Neutrophil (primary cell): ENCODE results near the gene FLNC.

Experiments used
- H3K27ac ChIP-seq: fragments of 200-600 bp; sonication (generic); 2 replicates; pipeline ENCODE4 v1.5.1; 2016; ENCODE audit warnings: mild to moderate bottlenecking, moderate library complexity
- H3K27me3 ChIP-seq: fragments of 200-600 bp; sonication (generic); 2 replicates; pipeline ENCODE4 v1.6.0; 2016; ENCODE audit warnings: mild to moderate bottlenecking
- H3K36me3 ChIP-seq: fragments of 200-600 bp; sonication (generic); 2 replicates; pipeline ENCODE4 v1.5.1; 2017
- H3K4me1 ChIP-seq, 2 experiments: fragments of 200-600 bp in 1 of 2; sonication (generic) in 1 of 2; 1 replicate in 1 of 2; 2 replicates in 1 of 2; pipeline versions ENCODE4 v1.5.1 to v1.6.1; 2013 to 2016; ENCODE audit warnings: low read depth in 1 of 2, low read length in 1 of 2, mild to moderate bottlenecking in 1 of 2, moderate library complexity in 1 of 2; ENCODE audit not compliant: control insufficient read depth in 1 of 2, insufficient read depth in 1 of 2
- H3K4me3 ChIP-seq, 2 experiments: fragments of 200-600 bp in 1 of 2; sonication (generic) in 1 of 2; 1 replicate in 1 of 2; 2 replicates in 1 of 2; pipeline ENCODE4 v1.5.1; 2013 to 2016; ENCODE audit warnings: low read depth in 1 of 2, low read length in 1 of 2, mild to moderate bottlenecking in 1 of 2, moderate library complexity in 1 of 2
- H3K9me3 ChIP-seq: fragments of 200-600 bp; sonication (generic); 2 replicates; pipeline ENCODE4 v1.5.1; 2016
- TF ChIP-seq, protein P1 (sequence below): fragments of 200-600 bp; sonication (generic); IDR thresholded peaks from 2 replicates; pipeline ENCODE4 v1.5.1; 2016; ENCODE audit warnings: antibody characterized with exemption

Gene FLNC

DNA sequence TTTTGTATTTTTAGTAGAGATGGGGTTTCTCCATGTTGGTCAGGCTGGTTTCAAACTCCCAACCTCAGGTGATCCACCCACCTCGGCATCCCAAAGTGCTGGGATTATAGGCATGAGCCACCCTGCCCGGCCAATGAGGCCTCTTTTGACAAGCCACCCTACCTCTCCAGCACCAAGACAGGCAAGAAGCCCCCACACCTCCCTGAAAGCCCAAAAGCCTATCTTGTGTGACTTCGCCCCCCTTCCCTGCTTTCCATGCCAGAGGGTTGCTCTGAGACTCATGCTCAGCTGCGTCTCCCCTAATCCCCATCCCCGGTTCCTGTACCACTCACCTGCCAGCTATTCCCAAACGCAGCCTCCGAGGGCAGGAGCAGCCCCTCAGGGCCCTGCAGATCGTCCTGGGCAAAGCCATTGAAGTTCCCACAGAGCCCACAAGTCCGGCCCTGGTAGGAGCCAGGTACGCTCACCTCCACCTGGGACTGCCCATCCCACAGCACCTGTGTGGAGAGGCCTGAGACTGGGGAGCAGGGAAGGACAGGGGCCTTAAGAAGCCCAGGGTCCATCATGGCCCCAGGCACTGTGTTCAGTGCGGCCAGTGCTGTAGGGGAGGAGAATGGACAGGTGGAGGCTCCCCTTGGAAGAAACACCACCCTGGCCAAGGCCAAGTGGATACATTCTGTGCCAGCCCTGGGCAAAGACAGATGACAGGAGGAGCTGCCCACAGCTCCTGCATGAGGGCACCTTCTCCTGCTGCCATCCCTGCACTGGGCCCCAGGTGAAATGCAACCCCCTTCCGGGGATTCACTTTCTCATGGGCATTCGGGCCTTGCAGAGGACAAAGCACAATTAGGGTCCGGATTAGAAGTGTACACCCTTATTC is 48.3 kb downstream of the FLNC start:
- no peak overlapping the region for H3K4me3 ChIP-seq
- no peaks in the 10 kb centered on the region for H3K36me3 ChIP-seq
- TF ChIP-seq, protein P1, sequence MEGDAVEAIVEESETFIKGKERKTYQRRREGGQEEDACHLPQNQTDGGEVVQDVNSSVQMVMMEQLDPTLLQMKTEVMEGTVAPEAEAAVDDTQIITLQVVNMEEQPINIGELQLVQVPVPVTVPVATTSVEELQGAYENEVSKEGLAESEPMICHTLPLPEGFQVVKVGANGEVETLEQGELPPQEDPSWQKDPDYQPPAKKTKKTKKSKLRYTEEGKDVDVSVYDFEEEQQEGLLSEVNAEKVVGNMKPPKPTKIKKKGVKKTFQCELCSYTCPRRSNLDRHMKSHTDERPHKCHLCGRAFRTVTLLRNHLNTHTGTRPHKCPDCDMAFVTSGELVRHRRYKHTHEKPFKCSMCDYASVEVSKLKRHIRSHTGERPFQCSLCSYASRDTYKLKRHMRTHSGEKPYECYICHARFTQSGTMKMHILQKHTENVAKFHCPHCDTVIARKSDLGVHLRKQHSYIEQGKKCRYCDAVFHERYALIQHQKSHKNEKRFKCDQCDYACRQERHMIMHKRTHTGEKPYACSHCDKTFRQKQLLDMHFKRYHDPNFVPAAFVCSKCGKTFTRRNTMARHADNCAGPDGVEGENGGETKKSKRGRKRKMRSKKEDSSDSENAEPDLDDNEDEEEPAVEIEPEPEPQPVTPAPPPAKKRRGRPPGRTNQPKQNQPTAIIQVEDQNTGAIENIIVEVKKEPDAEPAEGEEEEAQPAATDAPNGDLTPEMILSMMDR, result no peak
- no peaks in the 10 kb centered on the region for H3K27me3 ChIP-seq
- no peaks in the 10 kb centered on the region for H3K4me1 ChIP-seq
- H3K27ac ChIP-seq, result no peak overlapping the region
- H3K9me3 ChIP-seq, result no peaks in the 10 kb centered on the region

DNA sequence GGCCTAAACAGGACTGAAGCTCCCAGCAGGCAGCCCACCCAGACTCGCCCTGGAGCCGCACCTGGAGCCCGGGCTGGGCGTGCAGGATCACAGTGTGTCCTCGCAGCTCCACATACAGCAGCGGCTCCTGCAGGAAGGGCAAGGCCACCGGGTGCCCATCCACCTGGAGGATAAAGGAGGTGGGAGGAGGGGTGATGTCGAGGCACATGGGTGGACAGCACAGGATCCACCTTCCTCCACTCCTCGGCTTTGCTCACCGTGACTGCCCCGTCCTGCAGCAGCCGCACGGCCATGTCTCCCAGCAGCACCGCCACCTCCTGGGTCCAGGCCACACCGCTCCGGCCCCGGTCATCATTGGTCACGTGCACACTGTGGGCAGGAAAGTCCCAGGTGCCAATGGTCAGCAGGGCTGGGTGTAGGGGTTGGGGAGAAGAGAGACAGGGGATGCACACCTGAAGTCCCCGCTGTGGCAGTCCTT is 49.3 kb downstream of the FLNC start:
- H3K4me1 ChIP-seq, result no peaks in the 10 kb centered on the region
- H3K36me3 ChIP-seq, result no peaks in the 10 kb centered on the region
- H3K9me3 ChIP-seq, result no peaks in the 10 kb centered on the region
- no peak overlapping the region for H3K4me3 ChIP-seq
- H3K27ac ChIP-seq, result no peak overlapping the region
- H3K27me3 ChIP-seq, result no peaks in the 10 kb centered on the region
- TF ChIP-seq, protein P1, result no peak

DNA sequence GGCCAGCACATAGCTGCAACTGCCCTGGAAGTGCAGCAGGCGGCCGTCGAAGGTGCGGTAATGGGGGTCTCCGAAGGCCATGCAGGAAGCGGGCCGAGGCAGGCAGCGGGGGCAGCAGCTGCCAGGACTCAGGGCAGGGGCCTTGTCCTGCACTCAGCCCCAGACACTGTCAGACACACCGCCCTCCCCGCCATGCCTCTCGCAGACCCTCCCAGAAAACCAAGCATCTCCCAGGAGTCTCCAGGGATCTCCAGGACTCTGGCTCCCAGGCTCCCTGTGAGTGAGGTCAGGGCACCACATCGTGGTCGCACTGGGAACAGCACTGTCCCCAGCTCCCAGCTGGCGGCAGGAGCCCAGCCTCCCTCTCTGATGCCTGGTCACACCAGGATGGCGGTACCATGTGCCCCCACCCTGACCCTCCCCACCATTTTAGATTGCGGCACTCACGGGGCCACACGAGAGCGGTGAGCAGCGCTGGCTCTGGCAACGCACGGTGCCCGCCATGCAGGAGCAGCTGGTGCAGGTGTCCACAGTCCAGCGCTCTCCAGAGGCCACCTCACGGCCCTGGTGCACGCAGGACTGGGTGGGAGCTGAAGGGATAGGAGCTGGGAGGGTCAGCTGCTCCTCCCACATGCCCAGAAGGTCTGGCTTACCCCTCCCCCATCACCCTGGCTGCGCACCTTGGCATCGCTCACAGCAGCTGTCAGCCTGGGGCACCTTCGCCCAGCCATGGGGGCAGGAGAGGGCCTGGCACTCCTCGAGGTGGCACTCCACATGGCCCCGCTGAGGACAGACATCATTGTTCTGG is 49.9 kb downstream of the FLNC start:
- H3K4me1 ChIP-seq, result no peaks in the 10 kb centered on the region
- no peak overlapping the region for H3K27ac ChIP-seq
- no peaks in the 10 kb centered on the region for H3K36me3 ChIP-seq
- no peak overlapping the region for H3K4me3 ChIP-seq
- no peaks in the 10 kb centered on the region for H3K9me3 ChIP-seq
- TF ChIP-seq, protein P1, result no peak
- H3K27me3 ChIP-seq, result no peaks in the 10 kb centered on the region

DNA sequence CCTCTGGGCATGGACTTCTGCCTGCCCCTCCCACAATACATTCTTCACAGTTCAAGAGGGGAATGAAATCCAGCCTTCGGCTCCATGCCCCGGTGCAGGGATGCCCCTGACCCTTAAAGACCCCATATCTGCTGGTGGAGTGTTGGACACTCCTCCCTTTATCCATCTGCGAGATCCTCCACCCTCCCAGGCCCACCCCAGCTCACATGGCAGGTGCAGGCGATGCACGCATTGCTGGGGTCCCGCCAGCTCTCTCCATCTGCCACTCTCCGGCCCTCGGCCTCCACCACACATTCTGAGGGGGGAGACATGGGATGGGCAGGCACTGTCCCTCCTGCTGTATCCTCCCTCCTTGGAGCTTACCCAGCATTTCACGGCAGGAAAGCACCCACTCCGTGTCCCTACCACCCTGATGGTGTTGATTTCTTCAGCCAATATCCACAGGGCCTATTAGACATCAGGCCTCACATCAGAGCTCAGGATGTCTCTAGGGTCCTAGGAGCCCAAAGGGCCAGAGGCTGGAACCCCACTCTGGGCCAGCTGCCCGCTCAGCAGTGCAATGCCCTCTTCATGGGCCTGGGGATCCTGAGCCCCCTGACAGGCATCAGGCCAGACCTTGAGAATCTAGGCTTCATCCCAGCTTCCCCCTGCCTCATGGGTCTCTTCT is 50.7 kb downstream of the FLNC start:
- TF ChIP-seq, protein P1, result no peak
- no peak overlapping the region for H3K27ac ChIP-seq
- H3K4me1 ChIP-seq, result no peaks in the 10 kb centered on the region
- no peaks in the 10 kb centered on the region for H3K36me3 ChIP-seq
- H3K27me3 ChIP-seq, result peaks cover 2% of the 10 kb centered on the region
- H3K9me3 ChIP-seq, result no peaks in the 10 kb centered on the region
- H3K4me3 ChIP-seq, result no peak overlapping the region

DNA sequence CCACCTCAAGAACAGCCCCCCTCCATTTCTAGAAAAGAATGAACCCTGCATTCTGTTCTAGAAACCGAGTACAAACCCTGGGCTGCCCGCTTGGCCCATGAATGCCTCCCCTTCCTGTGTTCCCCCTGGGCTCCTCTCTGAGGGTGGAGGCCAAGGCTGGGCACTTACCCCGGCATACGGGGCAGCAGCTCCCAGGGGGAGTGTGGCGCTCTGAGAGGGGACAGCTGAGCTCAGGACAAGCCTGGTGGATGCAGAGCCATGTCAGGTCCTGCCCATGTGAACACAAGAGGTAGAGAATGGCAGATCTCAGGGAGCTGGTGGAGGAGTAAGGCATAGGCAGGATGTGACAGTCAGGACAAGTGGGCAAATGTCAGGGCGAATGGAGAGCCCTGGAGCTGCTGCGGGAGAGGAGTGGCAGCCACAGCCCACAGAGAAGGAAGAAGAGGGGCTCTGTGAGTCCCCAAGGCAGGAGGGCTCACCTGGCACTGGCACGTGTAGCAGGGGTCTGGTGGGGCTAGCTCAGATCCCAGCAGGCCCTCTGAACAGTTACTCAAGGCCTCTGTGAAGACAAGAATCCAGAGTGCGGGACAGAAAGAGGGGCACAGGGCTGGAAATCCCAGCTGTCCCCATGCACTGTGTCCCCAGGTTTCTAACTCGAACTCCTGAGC is 51.4 kb downstream of the FLNC start:
- TF ChIP-seq, protein P1, result no peak
- Histone ChIP-seq H3K9me3 (no peaks in the 10 kb centered on the region), H3K4me1 (no peaks in the 10 kb centered on the region), H3K27me3 (peaks cover 9% of the 10 kb centered on the region), H3K4me3 (no peak overlapping the region), H3K36me3 (no peaks in the 10 kb centered on the region), H3K27ac (no peak overlapping the region)
